GM12891 (cell line): ENCODE data around the gene APOBEC3H.

Source experiments
- PAX5 ChIP-seq: IDR thresholded peaks from 2 replicates; pipeline ENCODE4 v1.6.1; 2011; ENCODE audit warnings: low read length, moderate library complexity, mild to moderate bottlenecking; ENCODE audit not compliant: insufficient read depth, severe bottlenecking
- POLR2A ChIP-seq: IDR thresholded peaks from 2 replicates; pipeline ENCODE4 v1.6.1; 2011; ENCODE audit warnings: low read depth, low read length, control low read depth
- POLR2AphosphoS5 ChIP-seq: IDR thresholded peaks from 2 replicates; pipeline ENCODE4 v1.6.1; 2011; ENCODE audit warnings: low read depth, low read length, control low read depth
- POU2F2 ChIP-seq: IDR thresholded peaks from 2 replicates; pipeline ENCODE4 v1.6.1; 2011; ENCODE audit warnings: low read depth, mild to moderate bottlenecking, control low read depth, low read length, moderate library complexity
- SPI1 ChIP-seq: IDR thresholded peaks from 2 replicates; pipeline ENCODE4 v1.6.1; 2011; ENCODE audit warnings: low read depth, low read length, control low read depth
- TAF1 ChIP-seq: IDR thresholded peaks from 2 replicates; pipeline ENCODE4 v1.6.1; 2011; ENCODE audit warnings: low read depth, low read length, control low read depth

DNA sequence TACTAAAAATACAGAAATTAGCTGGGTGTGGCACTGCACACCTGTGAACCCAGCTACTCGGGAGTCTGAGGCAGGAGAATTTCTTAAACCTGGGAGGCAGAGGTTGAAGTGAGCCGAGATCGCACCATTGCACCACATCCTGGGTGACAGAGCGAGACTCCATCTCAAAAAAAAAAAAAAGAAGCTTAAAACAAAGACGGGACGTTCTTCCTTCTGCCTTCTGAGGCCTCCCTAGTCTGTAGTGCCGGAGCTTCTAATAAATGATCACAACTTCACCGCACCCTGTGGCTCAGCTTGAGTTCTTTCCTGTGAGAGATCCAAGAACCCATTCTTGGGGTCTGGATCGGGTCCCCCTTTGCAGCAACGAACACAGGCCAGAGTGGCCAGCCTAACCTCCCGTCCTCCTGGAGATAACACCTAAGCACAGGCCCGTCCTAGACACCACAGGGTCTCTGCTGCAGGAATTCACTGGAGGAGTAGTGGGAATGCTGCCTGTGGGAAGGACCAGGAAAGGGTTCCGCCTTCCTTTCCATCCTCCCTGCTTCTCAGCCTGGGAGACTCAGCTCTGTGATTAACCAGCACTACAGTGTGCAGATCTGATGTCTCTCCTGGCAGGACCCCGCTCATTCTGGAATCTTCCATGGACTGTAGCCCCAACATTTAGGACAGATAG lies 2.2 kb upstream of the APOBEC3H start:
- TF ChIP-seq POLR2A = no peak
- TF ChIP-seq TAF1 = no peak
- no peak for TF ChIP-seq SPI1
- TF ChIP-seq POLR2AphosphoS5 = no peak
- no peak for TF ChIP-seq POU2F2
- TF ChIP-seq PAX5 = no peak
